Stromal cell of bone marrow (primary cell): Measurements from ENCODE around the gene PTPRR.

Experiments used
- DNase-seq: peaks from one replicate; pipeline ENCODE4 v3.0.0-alpha.2; 2012; ENCODE audit warnings: low read depth

Gene PTPRR

GRCh38 chr12:70605976-70606375, 314.6 kb downstream of the PTPRR start:
- DNase-seq, result no peak

GRCh38 chr12:70604662-70605061, 315.9 kb downstream of the PTPRR start:
- DNase-seq, result no peak

- DNase-seq, result no peak
These were observed 317.5 kb downstream of the PTPRR start for GRCh38 chr12:70603044-70603443.

GRCh38 chr12:70598467-70599193, 321.9 kb downstream of the PTPRR start:
- no peak for DNase-seq

GRCh38 chr12:70592664-70593063, 327.9 kb downstream of the PTPRR start:
- DNase-seq, result no peak

GRCh38 chr12:70590549-70591226, 329.9 kb downstream of the PTPRR start:
- no peak for DNase-seq

- DNase-seq, result peak; percentile 53
These were observed 330.5 kb downstream of the PTPRR start for GRCh38 chr12:70590051-70590450.
